ENCODE results near the gene GATD1.

DNA sequence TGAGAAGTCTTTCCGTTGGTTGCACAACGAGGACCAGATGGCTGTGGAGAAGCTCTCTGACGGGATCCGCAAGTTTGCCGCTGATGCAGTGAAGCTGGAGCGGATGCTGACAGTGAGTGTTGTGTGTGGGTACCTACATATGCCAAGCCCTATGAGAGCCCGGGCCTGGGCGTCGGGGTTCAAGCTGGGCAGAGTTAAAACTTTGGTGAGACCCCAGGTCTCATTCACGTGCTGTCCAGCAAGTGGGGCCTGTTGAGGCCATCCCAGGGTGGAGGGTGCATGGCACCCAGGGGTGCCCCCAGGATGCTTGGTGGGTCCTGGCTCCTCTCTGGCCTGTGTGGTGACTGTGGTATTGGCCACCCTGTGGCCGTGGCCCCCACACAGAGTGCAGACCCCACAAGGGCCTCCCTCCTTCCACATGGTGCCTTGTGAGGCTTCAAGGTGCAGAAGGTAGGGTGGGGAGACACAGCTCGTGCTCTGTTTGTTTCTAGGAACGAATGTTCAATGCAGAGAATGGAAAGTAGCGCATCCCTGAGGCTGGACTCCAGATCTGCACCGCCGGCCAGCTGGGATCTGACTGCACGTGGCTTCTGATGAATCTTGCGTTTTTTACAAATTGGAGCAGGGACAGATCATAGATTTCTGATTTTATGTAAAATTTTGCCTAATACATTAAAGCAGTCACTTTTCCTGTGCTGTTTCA, 12.8 kb downstream of the GATD1 start:
- TF ChIP-seq EZH2 (IDR thresholded peaks at IDR 0.05; ENCODE audit: borderline replicate concordance, insufficient read depth, low read length, poor library complexity, severe bottlenecking) (no peak), POLR2AphosphoS5 (IDR thresholded peaks at IDR 0.05) (no peak), MXI1 (conservative IDR thresholded peaks at IDR 0.05; ENCODE audit: poor library complexity, severe bottlenecking) (no peak), TAF1 (IDR thresholded peaks at IDR 0.05; ENCODE audit: low read depth) (no peak), EP300 (conservative IDR thresholded peaks at IDR 0.05; ENCODE audit: poor library complexity, severe bottlenecking) (no peak), SMC3 (conservative IDR thresholded peaks at IDR 0.05; ENCODE audit: poor library complexity) (no peak)
- TF ChIP-seq, protein P1, sequence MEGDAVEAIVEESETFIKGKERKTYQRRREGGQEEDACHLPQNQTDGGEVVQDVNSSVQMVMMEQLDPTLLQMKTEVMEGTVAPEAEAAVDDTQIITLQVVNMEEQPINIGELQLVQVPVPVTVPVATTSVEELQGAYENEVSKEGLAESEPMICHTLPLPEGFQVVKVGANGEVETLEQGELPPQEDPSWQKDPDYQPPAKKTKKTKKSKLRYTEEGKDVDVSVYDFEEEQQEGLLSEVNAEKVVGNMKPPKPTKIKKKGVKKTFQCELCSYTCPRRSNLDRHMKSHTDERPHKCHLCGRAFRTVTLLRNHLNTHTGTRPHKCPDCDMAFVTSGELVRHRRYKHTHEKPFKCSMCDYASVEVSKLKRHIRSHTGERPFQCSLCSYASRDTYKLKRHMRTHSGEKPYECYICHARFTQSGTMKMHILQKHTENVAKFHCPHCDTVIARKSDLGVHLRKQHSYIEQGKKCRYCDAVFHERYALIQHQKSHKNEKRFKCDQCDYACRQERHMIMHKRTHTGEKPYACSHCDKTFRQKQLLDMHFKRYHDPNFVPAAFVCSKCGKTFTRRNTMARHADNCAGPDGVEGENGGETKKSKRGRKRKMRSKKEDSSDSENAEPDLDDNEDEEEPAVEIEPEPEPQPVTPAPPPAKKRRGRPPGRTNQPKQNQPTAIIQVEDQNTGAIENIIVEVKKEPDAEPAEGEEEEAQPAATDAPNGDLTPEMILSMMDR (IDR thresholded peaks at IDR 0.05; ENCODE audit: poor library complexity, severe bottlenecking) = no peak

All from neural cell (in vitro differentiated cells).